Stomach smooth muscle (tissue), 2 donors: ENCODE results near the gene STX16.

ENCODE experiments used
- H3K27ac ChIP-seq: one replicate; pipeline ENCODE4 v1.7.0; 2013; ENCODE audit warnings: mild to moderate bottlenecking, low read length, inconsistent platforms
- H3K27me3 ChIP-seq, 2 donors: one replicate each; pipeline ENCODE4 v1.7.0; 2013; ENCODE audit warnings: low read length in 2 of 2; ENCODE audit not compliant: insufficient read depth in 2 of 2, control insufficient read depth in 1 of 2
- H3K36me3 ChIP-seq, 2 donors: one replicate each; pipeline ENCODE4 v1.7.0; 2013; ENCODE audit warnings: low read length in 2 of 2; ENCODE audit not compliant: control insufficient read depth in 2 of 2, insufficient read depth in 2 of 2
- H3K4me1 ChIP-seq: one replicate; pipeline ENCODE4 v1.7.0; 2013; ENCODE audit warnings: low read length; ENCODE audit not compliant: control insufficient read depth, insufficient read depth
- H3K4me3 ChIP-seq, 2 donors: one replicate each; pipeline ENCODE4 v1.7.0; 2013; ENCODE audit warnings: low read length in 2 of 2
- H3K9ac ChIP-seq, 2 donors: one replicate each; pipeline ENCODE4 v1.7.0; 2013; ENCODE audit warnings: low read length in 2 of 2, mild to moderate bottlenecking in 1 of 2
- H3K9me3 ChIP-seq, 2 donors: one replicate each; pipeline ENCODE4 v1.7.0; 2013; ENCODE audit warnings: low read length in 2 of 2; ENCODE audit not compliant: control insufficient read depth in 2 of 2
- donor health status: healthy.
- donor health status: Pancreatic carcinoma.

Gene STX16

GRCh38 chr20:58700823-58701222, 49.7 kb downstream of the STX16 start:
- H3K36me3 ChIP-seq, result peaks cover 48 to 68% of the 10 kb centered on the region in 2 donors
- no peak overlapping the region for H3K27ac ChIP-seq
- H3K9me3 ChIP-seq, result no peaks in the 10 kb centered on the region

GRCh38 chr20:58701431-58702160, 50.5 kb downstream of the STX16 start:
- Histone ChIP-seq H3K4me3 (no peak overlapping the region), H3K27ac (no peak overlapping the region), H3K9me3 (no peaks in the 10 kb centered on the region), H3K9ac (no peak overlapping the region), H3K27me3 (no peaks in the 10 kb centered on the region), H3K36me3 (peaks cover 41 to 63% of the 10 kb centered on the region in 2 donors), H3K4me1 (peaks cover 11% of the 10 kb centered on the region)

More at GRCh38 chr20:58700823-58701222, 49.7 kb downstream of the STX16 start:
- Histone ChIP-seq H3K4me3 (no peak overlapping the region), H3K9ac (no peak overlapping the region), H3K4me1 (peaks cover 5% of the 10 kb centered on the region), H3K27me3 (no peaks in the 10 kb centered on the region)

GRCh38 chr20:58702161-58702510, 51.1 kb downstream of the STX16 start:
- Histone ChIP-seq H3K4me3 (no peak overlapping the region), H3K27ac (no peak overlapping the region), H3K9ac (no peak overlapping the region), H3K4me1 (peaks cover 11% of the 10 kb centered on the region), H3K9me3 (no peaks in the 10 kb centered on the region), H3K27me3 (no peaks in the 10 kb centered on the region), H3K36me3 (peaks cover 35 to 58% of the 10 kb centered on the region in 2 donors)

- H3K9me3 ChIP-seq, result no peaks in the 10 kb centered on the region
- H3K36me3 ChIP-seq, result peaks cover 29 to 51% of the 10 kb centered on the region in 2 donors
- no peaks in the 10 kb centered on the region for H3K27me3 ChIP-seq
- H3K4me3 ChIP-seq, result no peak overlapping the region
- H3K9ac ChIP-seq, result no peak overlapping the region
- H3K27ac ChIP-seq, result no peak overlapping the region
- H3K4me1 ChIP-seq, result peaks cover 10% of the 10 kb centered on the region
These were observed 52.0 kb downstream of the STX16 start for GRCh38 chr20:58702859-58703648.

- Histone ChIP-seq H3K4me1 (peaks cover 9% of the 10 kb centered on the region), H3K36me3 (peaks cover 28 to 47% of the 10 kb centered on the region in 2 donors), H3K9ac (no peak overlapping the region), H3K27me3 (no peaks in the 10 kb centered on the region), H3K4me3 (no peak overlapping the region), H3K27ac (no peak overlapping the region), H3K9me3 (no peaks in the 10 kb centered on the region)
These were observed 52.8 kb downstream of the STX16 start for GRCh38 chr20:58703765-58704371.

- peaks cover 19 to 34% of the 10 kb centered on the region in 2 donors for H3K36me3 ChIP-seq
- H3K27ac ChIP-seq, result no peak overlapping the region
- no peak overlapping the region for H3K9ac ChIP-seq
- H3K4me1 ChIP-seq, result peaks cover 9% of the 10 kb centered on the region
- no peak overlapping the region for H3K4me3 ChIP-seq
- no peaks in the 10 kb centered on the region for H3K9me3 ChIP-seq
- H3K27me3 ChIP-seq, result no peaks in the 10 kb centered on the region
These were observed 54.3 kb downstream of the STX16 start for GRCh38 chr20:58705208-58705926.

GRCh38 chr20:58706150-58706892, 55.2 kb downstream of the STX16 start:
- Histone ChIP-seq H3K36me3 (peaks cover 17 to 33% of the 10 kb centered on the region in 2 donors), H3K27ac (no peak overlapping the region)

GRCh38 chr20:58706975-58707681, 56.0 kb downstream of the STX16 start:
- Histone ChIP-seq H3K9ac (no peak overlapping the region), H3K27ac (no peak overlapping the region), H3K36me3 (peaks cover 17 to 31% of the 10 kb centered on the region in 2 donors), H3K27me3 (no peaks in the 10 kb centered on the region), H3K4me3 (no peak overlapping the region), H3K9me3 (no peaks in the 10 kb centered on the region), H3K4me1 (peaks cover 6% of the 10 kb centered on the region)

More at GRCh38 chr20:58706150-58706892, 55.2 kb downstream of the STX16 start:
- no peak overlapping the region for H3K9ac ChIP-seq
- no peaks in the 10 kb centered on the region for H3K9me3 ChIP-seq
- H3K4me3 ChIP-seq, result no peak overlapping the region
- no peaks in the 10 kb centered on the region for H3K27me3 ChIP-seq
- H3K4me1 ChIP-seq, result peaks cover 6% of the 10 kb centered on the region

- Histone ChIP-seq H3K4me3 (no peak overlapping the region), H3K9ac (no peak overlapping the region), H3K9me3 (no peaks in the 10 kb centered on the region)
These were observed 56.7 kb downstream of the STX16 start for GRCh38 chr20:58707770-58708169.

More at GRCh38 chr20:58707770-58708169, 56.7 kb downstream of the STX16 start:
- Histone ChIP-seq H3K4me1 (peaks cover 6% of the 10 kb centered on the region), H3K27ac (no peak overlapping the region), H3K36me3 (peaks cover 14 to 27% of the 10 kb centered on the region in 2 donors), H3K27me3 (no peaks in the 10 kb centered on the region)
